OCI-LY1 (cell line): ENCODE measurements around the gene NFIX.

Experiments
- H2AFZ ChIP-seq: fragments of 200-600 bp; sonication (generic), shearing (Covaris generic); 2 replicates; pipeline ENCODE4 v1.6.0; 2014; ENCODE audit warnings: antibody characterized with exemption, mild to moderate bottlenecking, low read length
- H3F3A ChIP-seq: fragments of 200-600 bp; sonication (generic), shearing (Covaris generic); 2 replicates; pipeline ENCODE4 v1.6.0; 2014; ENCODE audit warnings: mild to moderate bottlenecking, antibody characterized with exemption, low read length, moderate library complexity; ENCODE audit not compliant: insufficient read depth
- H3K27ac ChIP-seq: fragments of 200-600 bp; sonication (generic); 2 replicates; pipeline ENCODE4 v1.5.1; 2014; ENCODE audit warnings: low read length, mixed run types, mild to moderate bottlenecking, low read depth; ENCODE audit not compliant: poor library complexity, severe bottlenecking
- H3K27me3 ChIP-seq: fragments of 200-600 bp; sonication (generic); 2 replicates; pipeline ENCODE4 v1.6.0; 2014; ENCODE audit warnings: antibody characterized with exemption, mild to moderate bottlenecking, low read length, moderate library complexity; ENCODE audit not compliant: insufficient read depth
- H3K36me3 ChIP-seq: fragments of 200-600 bp; sonication (generic); 2 replicates; pipeline ENCODE4 v1.6.1; 2014; ENCODE audit warnings: mild to moderate bottlenecking, antibody characterized with exemption, low read length, moderate library complexity, mixed read lengths; ENCODE audit not compliant: insufficient read depth
- H3K4me1 ChIP-seq: fragments of 200-600 bp; sonication (generic); 2 replicates; pipeline ENCODE4 v1.5.1; 2014; ENCODE audit warnings: mild to moderate bottlenecking, low read length, moderate library complexity; ENCODE audit not compliant: insufficient read depth, severe bottlenecking
- H3K4me2 ChIP-seq: fragments of 200-600 bp; sonication (generic), shearing (Covaris generic); 2 replicates; pipeline ENCODE4 v1.6.1; 2014; ENCODE audit warnings: low read length
- H3K4me3 ChIP-seq: fragments of 200-600 bp; sonication (generic); 2 replicates; pipeline ENCODE4 v1.5.1; 2014; ENCODE audit warnings: low read length, low read depth, mild to moderate bottlenecking, mixed read lengths; ENCODE audit not compliant: poor library complexity, severe bottlenecking
- H3K79me2 ChIP-seq: fragments of 200-600 bp; shearing (Covaris generic); 2 replicates; pipeline ENCODE4 v1.6.1; 2016; ENCODE audit warnings: mixed run types, low read length, mixed read lengths; ENCODE audit not compliant: insufficient read depth
- H3K9ac ChIP-seq: fragments of 200-600 bp; sonication (generic), shearing (Covaris generic); 2 replicates; pipeline ENCODE4 v1.6.1; 2014; ENCODE audit warnings: mild to moderate bottlenecking, low read length, mixed read lengths
- H3K9me2 ChIP-seq: fragments of 200-600 bp; sonication (generic), shearing (Covaris generic); 2 replicates; pipeline ENCODE4 v1.6.1; 2014; ENCODE audit warnings: low read depth, mild to moderate bottlenecking, low read length, mixed read lengths
- H3K9me3 ChIP-seq: fragments of 200-600 bp; shearing (Covaris generic); 2 replicates; pipeline ENCODE4 v1.6.1; 2014; ENCODE audit warnings: low read length, mixed read lengths
- H4K20me1 ChIP-seq: fragments of 200-600 bp; sonication (generic), shearing (Covaris generic); 2 replicates; pipeline ENCODE4 v1.6.0; 2016; ENCODE audit warnings: mild to moderate bottlenecking, low read length; ENCODE audit not compliant: insufficient read depth
- CTCF ChIP-seq: fragments of 200-600 bp; sonication (generic), shearing (Covaris generic); IDR thresholded peaks from 2 replicates; pipeline ENCODE4 v1.5.1; 2017; ENCODE audit warnings: mild to moderate bottlenecking, antibody characterized with exemption, low read length, moderate library complexity, mixed read lengths
- EZH2 ChIP-seq: fragments of 200-600 bp; sonication (generic), shearing (Covaris generic); IDR thresholded peaks from 2 replicates; pipeline ENCODE4 v1.8.0; 2017; ENCODE audit warnings: borderline replicate concordance, mixed run types, mild to moderate bottlenecking, antibody characterized with exemption, low read length, moderate library complexity, mixed read lengths

Gene NFIX

GRCh38 chr19:12959481-12959880, 35.8 kb upstream of the NFIX start:
- no peaks in the 10 kb centered on the region for H3K79me2 ChIP-seq
- no peak overlapping the region for H3K9ac ChIP-seq
- no peak overlapping the region for H3K4me2 ChIP-seq
- no peaks in the 10 kb centered on the region for H3K9me3 ChIP-seq
- no peak overlapping the region for H3K4me3 ChIP-seq
- H4K20me1 ChIP-seq, result no peaks in the 10 kb centered on the region
- no peak overlapping the region for H2AFZ ChIP-seq
- no peaks in the 10 kb centered on the region for H3K9me2 ChIP-seq
- H3F3A ChIP-seq, result 0 out of 2 replicates have a peak, but pooled peaks cover 7% of the 10 kb centered on the region
- peaks cover 8% of the 10 kb centered on the region; the same call in 1 of the 2 replicates for H3K36me3 ChIP-seq
- H3K27ac ChIP-seq, result no peak overlapping the region
- TF ChIP-seq CTCF, result no peak
- no peak for TF ChIP-seq EZH2
- peaks cover 18% of the 10 kb centered on the region for H3K4me1 ChIP-seq
- 0 out of 2 replicates have a peak, but pooled peaks cover 4% of the 10 kb centered on the region for H3K27me3 ChIP-seq

- no peaks in the 10 kb centered on the region for H3K36me3 ChIP-seq
- no peaks in the 10 kb centered on the region for H3K9me3 ChIP-seq
- H3F3A ChIP-seq, result no peaks in the 10 kb centered on the region
- peak overlapping the region; percentile 57 for H3K4me3 ChIP-seq
- no peaks in the 10 kb centered on the region for H3K9me2 ChIP-seq
- no peaks in the 10 kb centered on the region for H3K79me2 ChIP-seq
- H4K20me1 ChIP-seq, result no peaks in the 10 kb centered on the region
- peak overlapping the region; percentile 71 for H3K9ac ChIP-seq
- TF ChIP-seq CTCF (peak; percentile 84), EZH2 (no peak)
- 0 out of 2 replicates have a peak, but pooled peaks cover 2% of the 10 kb centered on the region for H3K27me3 ChIP-seq
- no peaks in the 10 kb centered on the region for H3K4me1 ChIP-seq
- H3K4me2 ChIP-seq, result peak overlapping the region; percentile 85
- H3K27ac ChIP-seq, result no peak overlapping the region
- peak overlapping the region; percentile 67 for H2AFZ ChIP-seq
These were observed 30.1 kb upstream of the NFIX start for GRCh38 chr19:12965017-12965811.

- peak overlapping the region; percentile 57 for H3K4me3 ChIP-seq
These were observed 29.5 kb upstream of the NFIX start for GRCh38 chr19:12965812-12966135.

More at GRCh38 chr19:12965812-12966135, 29.5 kb upstream of the NFIX start:
- Histone ChIP-seq H3K36me3 (no peaks in the 10 kb centered on the region), H3K9me2 (no peaks in the 10 kb centered on the region), H3K9ac (no peak overlapping the region; the same call in 1 of the 2 replicates), H3K4me1 (no peaks in the 10 kb centered on the region), H2AFZ (no peak overlapping the region), H3K9me3 (no peaks in the 10 kb centered on the region), H4K20me1 (no peaks in the 10 kb centered on the region), H3K27ac (no peak overlapping the region), H3K27me3 (no peaks in the 10 kb centered on the region), H3K4me2 (peak overlapping the region; percentile 85; the same call in 1 of the 2 replicates), H3K79me2 (no peaks in the 10 kb centered on the region), H3F3A (no peaks in the 10 kb centered on the region)
- TF ChIP-seq EZH2, result no peak
- TF ChIP-seq CTCF, result no peak
